Hematopoietic multipotent progenitor cell treated with erythropoietin and hydrocortisone succinate and interleukin-3 and kit ligand, for 6 days (in vitro differentiated cells): ENCODE measurements around the gene ZNF432.
"Not testable (repeated sequence)": the region's sequence is repeated elsewhere in the genome, so short reads cannot be mapped to it uniquely, and the experiment has no call there.

ENCODE experiments used
- DNase-seq: peaks from one replicate; pipeline ENCODE4 v3.0.0-alpha.2; 2015

ZNF432 gene

DNA sequence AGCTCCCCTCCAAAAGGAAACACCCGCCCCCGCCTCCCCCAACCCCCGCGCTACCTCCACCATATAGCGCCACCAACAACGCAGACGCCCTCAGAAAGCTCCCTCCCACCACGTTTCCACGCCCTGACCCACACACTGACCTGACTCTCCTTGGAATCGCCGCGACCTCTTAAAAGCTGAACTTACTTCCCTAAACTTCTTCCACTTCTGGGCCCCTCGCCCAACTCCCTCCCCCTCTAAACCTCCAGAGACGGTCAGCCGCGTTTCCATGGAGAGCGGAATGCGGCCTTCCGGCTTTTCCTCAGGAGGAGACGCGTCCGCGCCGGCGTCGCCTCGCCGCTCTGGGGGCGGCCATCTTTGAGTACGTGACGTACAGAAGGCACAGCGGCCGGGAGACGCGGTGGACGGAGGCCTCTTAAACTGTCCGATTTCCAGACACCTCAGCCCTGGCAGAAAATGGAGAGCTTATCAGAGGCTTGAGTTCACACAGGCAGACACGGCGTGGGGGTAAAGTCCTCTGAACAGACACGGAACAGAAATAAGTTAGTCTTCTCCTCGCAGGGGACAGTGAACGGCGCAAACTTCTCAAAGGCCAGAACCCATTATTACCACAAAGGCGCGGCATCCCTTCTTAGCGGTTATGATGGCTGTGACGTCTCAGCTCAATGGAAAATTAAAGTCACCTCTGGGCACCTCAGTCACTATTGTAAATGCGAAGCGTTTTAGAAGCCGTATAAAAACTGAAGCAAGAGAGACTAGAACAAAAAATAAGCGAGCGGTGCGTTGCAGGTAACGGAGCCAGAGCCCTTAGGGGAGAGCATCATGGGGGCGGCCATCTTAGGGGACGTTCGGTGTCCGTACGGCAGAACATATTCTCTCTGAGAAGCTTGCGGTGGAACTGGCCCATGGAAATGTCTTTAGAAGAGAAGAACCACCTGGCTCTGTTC is at the start of gene ZNF432:
Gene ZNF432, minus strand, starts transcription at position 284 of the 947 bp plus-strand sequence. CDS start 1,970 bp downstream, outside the sequence.
- DNase-seq, result peak; percentile 92

DNA sequence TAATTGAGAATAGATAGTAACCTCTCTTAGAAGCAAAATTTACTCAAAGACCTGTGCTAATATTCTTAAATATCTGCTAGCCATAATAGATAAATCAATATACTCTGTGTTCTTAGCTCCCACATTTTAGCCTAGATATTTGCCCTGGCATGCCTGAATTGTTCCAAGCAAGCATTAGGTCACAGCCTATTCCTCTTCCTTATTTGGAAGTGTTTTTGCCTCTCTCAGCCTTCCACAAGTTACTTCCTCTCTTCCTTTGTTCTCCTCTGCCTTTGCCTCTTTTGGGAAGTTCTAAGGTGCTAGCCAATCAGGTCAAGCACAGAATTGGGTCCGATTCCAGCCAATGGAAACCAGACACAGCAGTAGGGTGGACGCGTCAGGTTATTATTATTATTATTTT is 47.8 kb upstream of the ZNF432 start:
- DNase-seq, result not testable (repeated sequence)

DNA sequence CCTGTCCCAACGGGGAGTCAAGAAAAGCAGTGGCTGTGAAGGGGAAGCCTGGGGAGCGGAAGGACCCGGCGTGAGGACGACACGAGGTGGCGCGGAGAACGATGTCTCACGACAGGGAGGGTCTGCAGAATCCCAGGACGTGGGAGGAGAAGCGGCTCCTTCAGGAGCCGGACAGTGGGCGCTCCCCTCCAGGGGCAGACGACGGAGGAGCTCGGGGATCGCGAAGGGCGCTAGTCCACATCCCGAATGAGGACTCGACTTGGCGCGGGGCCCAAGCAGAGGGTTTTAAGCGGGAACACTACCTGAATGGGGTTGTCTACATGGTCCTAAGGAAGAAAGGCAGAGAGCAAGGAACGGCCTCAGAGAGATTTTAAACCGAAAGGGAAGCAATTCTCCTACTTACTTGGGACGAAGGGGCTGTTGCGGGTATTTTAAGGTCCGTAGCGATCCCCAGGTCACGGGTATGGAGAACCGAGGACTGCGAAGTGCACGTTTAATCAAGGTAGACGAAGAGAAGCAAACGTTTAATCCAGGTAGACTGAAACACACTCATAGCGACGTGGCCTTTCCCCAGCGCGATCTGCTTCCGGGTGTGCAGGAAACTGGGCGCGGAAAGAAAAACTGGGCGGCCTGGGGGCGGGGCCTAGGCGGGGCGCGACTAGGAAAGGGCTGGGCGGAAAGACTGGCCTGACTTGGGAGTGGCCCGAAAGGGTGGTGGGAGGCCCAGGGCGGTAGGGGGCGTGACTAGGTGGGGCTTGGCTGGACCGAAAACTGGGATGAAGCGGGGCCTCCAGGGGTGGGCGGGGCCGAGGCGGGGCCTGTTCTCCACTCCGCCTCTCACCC is 46.8 kb upstream of the ZNF432 start, which contains the start of gene ZNF841:
Gene ZNF841, minus strand, starts transcription at position 594 of the 843 bp plus-strand sequence. CDS start 10,964 bp downstream, outside the sequence.
- DNase-seq, result peak; percentile 94

DNA sequence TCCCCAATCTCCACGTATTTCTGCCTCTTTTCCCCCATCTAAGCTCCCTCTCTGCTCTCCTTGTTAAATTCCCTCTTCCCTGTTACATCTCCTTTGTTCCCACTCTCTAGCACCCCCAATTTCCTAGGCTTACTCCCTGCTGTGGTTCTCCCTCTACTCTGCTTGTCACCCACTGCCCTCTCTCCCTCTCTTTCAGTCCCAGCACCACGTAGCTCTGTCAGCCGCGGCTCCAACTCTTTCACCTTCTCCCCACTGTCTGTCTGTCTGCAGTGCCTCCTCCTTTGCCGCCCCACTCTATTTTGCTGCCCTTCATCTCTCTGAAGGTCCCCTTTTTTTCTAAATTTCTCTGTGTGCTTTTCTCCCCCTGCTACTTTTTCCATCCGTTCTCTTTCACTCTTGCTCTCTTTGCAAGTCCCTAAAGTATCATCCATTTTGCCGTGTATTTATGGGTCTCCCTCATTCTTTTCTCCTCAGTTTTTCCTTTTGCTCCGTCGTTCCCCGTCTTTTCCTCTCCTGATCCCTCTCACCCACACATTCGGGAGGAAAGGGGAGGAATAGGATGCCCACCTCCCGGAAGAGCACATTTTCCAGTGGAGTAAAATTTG is 46.0 kb upstream of the ZNF432 start:
- DNase-seq, result peak; percentile 10

DNA sequence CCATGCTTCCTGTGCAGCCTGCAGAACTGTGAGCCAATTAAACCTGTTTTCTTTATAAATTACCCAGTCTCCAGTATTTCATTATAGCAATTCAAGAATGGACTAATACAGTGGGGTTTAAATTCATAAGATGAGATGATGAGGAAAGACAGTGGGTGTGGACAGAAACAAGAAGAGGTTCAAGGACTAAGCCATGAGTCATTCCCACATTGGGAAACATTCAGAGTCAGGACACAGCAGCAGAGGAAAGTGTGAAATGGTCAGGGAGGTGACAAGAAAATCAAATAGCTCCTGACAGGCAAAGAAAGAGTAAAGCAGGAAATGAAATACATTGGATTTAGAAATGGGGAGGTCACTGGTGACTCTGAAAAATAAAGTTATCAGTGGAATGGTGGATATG is 37.8 kb upstream of the ZNF432 start:
- no peak for DNase-seq

DNA sequence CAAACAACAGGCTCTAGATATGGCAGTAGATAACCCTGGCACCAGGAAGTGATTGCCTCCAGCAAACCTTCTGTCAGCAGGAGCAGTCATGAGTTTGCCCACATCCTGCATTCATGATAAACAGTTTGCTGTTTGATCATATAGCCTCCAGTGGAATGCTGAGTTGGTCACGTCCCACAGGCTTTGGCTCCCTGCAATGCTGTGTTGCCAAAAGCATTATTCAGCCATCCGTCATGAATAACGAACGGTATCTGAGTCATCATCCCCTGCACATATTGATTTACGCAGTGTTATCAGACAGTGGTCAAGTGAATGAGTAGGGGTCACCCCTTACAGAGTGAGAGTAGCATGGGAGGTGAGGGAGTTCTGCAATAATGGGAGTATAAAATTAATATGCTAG is 21.9 kb upstream of the ZNF432 start:
- DNase-seq, result no peak

DNA sequence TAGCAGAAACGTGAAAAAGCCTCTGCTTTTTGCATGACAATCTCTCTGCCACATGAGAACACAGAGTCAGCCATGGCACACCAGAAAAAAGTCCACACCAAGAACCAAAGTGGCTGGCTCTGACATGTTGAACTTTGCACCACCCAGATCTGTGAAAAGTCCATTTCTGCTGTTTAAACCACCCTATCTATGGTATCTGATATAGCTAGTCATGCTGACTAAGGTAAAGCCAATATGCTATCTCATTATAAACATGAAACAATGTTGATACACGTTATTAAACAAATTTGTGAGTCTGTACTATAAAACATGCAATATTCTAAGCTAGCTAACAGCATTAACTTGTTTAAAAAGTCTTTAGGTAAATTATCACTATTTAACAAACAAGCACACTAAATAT is 21.0 kb upstream of the ZNF432 start:
- no peak for DNase-seq

DNA sequence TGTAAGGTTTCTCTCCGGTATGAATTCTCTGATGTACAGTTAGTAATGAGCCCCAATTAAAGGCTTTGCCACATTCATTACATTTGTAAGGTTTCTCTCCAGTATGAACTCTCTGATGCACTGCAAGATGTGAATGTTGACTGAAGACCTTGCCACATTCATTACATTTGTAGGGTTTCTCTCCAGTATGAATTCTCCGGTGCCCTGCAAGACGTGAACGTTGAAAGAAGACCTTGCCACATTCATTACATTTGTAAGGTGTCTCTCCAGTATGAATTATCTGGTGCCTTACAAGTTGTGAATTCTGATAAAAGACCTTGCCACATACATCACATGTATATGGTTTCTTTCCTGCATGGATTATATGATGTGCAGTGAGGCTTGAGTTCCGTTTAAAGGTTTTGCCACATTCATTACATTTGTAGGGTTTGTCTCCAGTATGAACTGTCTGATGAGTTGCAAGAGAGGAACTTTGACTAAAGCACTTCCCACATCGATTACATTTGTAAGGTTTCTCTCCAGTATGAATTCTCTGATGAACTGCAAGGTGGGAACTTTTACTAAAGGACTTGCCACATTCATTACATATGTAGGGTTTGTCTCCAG is 17.7 kb upstream of the ZNF432 start:
- no peak for DNase-seq

DNA sequence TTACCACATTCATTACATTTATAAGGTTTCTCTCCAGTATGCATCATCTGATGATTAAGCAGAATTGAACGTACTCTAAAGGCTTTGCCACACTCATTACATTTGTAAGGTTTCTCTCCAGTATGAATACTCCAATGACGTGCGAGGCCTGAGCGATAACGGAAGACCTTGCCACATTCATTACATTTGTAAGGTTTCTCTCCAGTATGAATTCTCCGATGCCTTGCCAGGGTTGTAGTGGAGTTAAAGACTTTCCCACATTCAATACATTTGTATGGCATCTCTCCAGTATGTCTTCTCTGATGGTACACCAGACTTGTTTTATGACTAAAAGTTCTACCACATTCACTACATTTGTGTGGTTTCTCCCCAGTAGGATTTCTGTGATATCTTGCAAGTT is 16.8 kb upstream of the ZNF432 start:
- DNase-seq, result no peak

DNA sequence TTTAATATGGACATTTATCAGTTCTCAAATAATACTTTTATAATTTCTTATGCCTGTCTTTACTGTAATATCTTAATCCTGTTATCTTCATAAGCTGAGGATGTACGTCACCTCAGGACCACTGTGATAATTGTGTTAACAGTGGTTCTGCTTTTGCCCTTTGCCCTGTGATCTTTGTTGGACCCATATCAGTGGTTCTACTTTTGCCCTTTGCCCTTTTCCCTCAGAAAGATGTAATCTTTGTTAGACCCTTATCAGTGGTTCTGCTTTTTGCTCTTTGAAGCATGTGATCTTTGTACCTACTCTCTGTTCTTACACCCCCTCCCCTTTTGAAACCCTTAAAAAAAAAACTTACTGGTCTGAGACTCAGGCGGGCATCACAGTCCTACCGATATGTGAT is 7.8 kb upstream of the ZNF432 start:
- DNase-seq, result not testable (repeated sequence)

DNA sequence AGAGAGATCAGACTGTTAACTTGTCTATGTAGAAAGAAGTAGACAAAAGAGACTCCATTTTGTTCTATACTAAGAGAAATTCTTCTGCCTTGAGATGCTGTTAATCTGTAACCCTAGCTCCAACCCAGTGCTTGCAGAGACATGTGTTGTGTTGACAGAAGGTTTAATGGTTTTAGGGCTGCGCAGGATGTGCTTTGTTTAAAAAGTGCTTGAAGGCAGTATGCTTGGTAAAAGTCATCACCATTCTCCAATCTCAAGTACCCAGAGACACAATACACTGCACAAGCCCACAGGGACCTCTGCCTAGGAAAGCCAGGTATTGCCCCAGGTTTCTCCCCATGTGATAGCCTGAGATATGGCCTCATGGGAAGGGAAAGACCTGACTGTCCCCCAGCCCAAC is 3.1 kb upstream of the ZNF432 start:
- DNase-seq, result not testable (repeated sequence)

DNA sequence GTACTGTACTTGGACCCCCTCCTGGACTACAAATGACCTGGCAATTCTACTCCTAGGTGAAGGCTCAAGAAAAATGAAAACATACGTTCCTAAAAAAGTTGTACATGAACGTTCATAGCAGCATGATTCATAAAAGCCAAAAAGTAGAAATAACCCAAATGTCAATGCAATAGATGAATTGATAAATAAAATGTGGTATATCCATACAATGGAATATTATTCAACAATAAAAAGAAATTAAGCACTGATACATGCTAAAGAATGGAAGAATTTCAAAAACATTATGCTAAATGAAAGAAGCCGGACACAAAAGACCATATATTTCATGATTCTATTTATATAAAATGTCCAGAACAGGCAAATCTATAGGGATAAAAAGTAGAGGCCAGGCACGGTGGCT is 9.5 kb downstream of the ZNF432 start:
- DNase-seq, result no peak

DNA sequence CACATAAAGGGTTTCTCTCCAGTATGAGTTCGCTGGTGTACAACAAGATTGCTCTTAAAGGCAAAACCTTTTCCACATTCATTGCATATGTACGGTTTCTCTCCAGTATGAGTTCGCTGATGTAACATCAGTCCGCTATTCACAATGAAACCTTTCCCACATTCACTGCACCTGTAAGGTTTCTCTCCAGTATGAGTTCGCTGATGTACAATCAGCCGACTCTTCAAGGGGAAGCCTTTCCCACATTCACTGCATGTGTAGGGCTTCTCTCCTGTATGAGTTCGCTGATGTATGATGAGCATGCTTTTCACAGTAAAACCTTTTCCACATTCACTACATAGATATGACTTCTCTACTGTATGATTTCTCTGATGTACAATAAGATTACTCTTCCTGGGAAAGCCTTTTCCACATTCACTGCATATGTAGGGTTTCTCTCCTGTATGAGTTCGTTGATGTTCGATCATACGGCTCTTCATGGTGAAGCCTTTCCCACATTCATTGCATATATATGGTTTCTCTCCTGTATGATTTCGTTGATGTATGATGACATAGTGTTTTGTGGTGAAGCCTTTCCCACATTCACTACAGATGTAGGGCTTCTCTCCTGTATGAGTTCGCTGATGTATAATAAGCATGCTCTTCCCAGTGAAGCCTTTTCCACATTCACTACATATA is 14.4 kb downstream of the ZNF432 start:
- no peak for DNase-seq

DNA sequence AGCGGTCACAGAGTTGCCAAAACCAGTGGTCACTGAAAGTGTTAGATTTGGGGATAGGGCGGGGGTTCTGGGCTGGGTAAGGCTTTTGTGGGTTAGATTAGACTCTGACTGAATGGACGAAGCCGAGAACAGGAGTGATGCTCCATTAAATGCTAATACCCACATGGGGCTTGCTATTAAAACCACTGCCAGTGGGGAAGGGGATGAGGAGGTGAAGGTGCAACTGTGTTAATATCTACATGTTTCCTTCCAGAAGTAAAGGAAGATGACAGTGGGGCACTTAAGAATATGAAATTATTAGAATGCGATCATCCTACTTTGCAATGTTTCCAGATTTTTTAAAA is 19.9 kb downstream of the ZNF432 start:
- no peak for DNase-seq

DNA sequence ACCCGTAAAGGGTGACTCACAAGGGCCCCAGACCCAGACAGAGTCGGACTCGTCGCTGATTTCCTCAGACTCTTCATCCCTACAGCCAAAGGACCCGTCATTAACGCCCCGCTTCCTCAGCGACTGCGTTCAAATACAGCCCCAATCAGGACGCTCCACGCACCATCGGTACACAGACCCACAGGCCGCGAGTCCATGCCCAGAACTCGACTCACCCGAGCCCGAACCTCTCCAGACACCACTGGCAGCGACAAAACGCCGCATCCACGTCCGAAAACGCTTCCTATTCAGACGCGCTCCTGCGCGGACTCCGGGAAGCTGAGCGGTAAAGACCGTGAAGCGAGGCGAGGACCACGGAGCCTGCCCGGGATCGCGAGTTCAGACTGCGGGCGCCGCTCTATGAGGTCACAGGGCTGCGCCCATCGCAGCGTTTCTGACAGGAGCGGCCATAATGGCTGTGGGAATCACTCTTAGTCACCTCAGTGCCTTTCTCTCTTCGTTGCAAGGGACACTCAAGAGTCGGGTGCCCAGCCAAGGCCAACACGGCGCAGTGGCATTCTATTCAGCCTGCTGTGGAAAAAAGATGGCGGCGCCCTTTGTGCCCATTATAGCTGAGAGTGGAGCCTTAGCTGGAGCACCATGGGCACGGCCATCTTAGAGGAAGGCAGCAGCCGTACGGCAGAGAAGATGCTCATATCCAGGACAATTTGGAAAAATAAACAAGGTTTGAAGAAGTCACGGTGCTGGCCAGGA is 20.4 kb downstream of the ZNF432 start, which contains the start of gene ZNF614:
Gene ZNF614, minus strand, starts transcription at position 353 of the 753 bp plus-strand sequence. CDS start 2,634 bp downstream, outside the sequence.
- peak; percentile 91 for DNase-seq

DNA sequence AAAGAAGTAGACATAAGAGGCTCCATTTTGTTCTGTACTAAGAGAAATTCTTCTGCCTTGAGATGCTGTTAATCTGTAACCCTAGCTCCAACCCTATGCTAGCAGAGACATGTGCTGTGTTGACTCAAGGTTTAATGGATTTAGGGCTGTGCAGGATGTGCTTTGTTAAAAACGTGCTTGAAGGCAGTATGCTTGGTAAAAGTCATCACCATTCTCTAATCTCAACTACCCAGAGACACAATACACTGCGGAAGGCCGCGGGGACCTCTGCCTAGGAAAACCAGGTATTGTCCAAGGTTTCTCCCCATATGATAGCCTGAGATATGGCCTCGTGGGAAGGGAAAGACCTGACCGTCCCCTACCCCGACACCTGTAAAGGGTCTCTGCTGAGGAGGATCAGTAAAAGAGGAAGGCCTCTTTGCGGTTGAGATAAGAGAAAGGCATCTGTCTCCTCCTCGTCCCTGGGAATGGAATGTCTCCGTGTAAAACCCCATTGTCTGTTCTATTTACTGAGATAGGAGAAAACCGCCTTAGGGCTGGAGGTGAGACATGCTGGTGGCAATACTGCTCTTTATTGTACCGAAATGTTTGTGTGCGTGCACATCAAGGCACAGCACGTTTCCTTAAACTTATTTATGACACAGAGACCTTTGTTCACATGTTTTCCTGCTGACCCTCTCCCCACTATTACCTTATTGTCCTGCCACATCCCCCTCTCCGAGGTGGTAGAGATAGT is 22.2 kb downstream of the ZNF432 start:
- not testable (repeated sequence) for DNase-seq

DNA sequence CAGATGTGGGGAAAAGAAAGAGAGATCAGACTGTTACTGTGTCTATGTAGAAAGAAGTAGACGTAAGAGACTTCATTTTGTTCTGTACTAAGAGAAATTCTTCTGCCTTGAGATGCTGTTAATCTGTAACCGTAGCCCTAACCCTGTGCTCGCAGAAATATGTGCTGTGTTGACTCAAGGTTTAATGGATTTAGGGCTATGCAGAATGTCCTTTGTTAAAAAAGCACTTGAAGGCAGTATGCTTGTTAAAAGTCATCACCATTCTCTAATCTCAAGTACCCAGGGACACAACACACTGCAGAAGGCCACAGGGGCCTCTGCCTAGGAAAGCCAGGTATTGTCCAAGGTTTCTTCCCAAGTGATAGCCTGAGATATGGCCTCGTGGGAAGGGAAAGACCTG is 24.2 kb downstream of the ZNF432 start:
- not testable (repeated sequence) for DNase-seq

DNA sequence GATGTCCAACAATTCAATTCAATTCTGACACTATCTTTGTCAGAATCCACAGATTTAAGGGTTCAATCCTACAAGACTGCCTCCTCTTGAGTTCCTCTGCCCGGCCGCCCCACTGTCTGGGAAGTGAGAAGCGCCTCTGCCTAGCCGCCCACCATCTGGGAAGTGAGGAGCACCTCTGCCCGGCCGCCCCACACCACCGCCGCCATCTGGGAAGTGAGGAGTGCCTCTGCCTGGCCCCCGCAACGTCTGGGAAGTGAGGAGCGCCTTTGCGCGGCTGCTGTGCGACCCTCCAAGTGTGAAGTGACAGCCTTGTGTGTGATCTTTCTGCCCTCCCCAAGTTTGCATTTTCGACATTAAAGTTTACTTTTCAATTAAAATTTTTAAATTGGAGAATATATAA is 26.4 kb downstream of the ZNF432 start:
- no peak for DNase-seq

DNA sequence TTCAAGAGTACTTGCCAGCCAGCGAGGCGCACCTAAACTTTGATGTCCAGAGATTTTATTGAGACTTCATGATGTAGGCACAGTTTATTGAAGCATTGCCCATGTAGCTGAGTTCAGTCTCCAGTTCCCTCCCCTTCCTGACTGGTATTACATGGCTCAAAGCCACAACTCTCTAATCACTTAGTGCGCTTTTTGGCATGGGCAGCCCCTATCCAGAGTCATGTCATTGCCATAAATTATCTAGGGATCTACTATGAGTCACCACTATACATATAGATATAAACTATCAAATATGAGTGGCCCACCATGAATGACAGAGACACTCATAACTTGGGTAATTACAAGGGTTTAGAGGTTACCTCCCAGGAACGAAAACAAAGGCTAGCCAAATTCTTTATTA is 28.1 kb downstream of the ZNF432 start:
- DNase-seq, result no peak

DNA sequence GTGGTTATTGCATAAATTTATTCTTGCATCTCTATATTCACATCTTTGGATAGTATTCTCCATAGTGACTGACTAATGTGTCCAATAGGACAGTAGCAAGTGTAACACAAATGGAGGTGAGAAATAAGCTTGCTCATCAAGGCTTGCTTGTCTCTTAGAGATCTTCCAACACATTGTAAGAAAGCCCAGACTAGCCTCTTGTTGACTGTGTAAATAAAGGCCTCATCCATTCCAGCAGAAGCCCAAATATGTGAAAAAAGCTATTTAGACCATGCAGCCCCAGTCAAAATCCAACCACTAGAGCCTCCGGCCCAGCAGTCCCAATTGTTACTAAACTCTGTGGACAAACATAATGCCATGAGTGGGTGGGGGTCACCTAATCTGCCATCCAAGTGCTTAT is 38.0 kb downstream of the ZNF432 start:
- DNase-seq, result no peak
